Pons (tissue), 1 donor: ENCODE results near the gene ABCC11.

Experiments
- DNase-seq: peaks from one replicate; pipeline ENCODE4 v3.0.0-alpha.2; 2016; ENCODE audit warnings: low spot score

ABCC11 gene

GRCh38 chr16:48161906-48162305 lies 85.4 kb downstream of the ABCC11 start:
- DNase-seq = no peak

- no peak for DNase-seq
Measured at GRCh38 chr16:48160575-48160974, 86.8 kb downstream of the ABCC11 start.

- DNase-seq = no peak
Measured at GRCh38 chr16:48158296-48158695, 89.0 kb downstream of the ABCC11 start.

DNA sequence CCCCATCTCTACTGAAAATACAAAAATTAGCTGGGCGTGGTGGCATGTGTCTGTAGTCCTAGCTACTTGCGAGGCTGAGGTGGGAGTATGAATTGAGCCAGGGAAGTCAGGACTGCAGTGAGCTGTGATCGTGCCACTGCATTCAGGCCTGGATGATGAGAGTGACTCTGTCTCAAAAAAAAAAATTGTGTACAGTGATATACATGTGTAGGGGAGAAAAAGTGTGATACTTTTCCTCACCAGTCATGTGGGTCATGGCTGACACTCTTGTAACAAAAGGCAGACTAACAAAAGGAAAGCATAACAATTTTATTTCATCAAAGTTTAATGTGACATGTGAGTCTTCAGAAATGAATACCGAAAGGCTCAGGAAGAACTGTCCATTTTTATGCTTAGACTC lies 89.5 kb downstream of the ABCC11 start:
- DNase-seq = no peak

- no peak for DNase-seq
Measured at GRCh38 chr16:48157302-48157701, 90.0 kb downstream of the ABCC11 start.

DNA sequence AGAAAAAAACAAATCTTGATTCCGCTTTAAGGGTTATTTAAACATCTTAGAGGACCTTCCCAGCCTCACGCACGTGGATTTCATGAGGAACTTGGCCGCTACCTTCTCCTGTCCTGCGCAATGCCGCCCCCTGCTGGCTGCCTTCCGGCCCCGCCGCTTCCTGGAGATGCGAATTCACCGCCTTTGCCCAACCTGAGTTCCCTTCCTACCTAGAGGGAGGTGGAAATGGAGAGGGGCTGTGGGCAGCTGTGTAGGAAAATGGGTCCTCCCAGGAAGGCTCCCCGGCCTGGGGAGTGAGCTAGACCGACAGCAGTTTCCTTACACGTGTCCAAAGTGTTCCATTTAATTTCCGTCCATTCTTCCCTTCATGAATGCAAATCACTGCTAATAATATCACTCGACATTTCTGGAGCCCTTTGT lies 90.5 kb downstream of the ABCC11 start:
- DNase-seq = peak; percentile 54

DNA sequence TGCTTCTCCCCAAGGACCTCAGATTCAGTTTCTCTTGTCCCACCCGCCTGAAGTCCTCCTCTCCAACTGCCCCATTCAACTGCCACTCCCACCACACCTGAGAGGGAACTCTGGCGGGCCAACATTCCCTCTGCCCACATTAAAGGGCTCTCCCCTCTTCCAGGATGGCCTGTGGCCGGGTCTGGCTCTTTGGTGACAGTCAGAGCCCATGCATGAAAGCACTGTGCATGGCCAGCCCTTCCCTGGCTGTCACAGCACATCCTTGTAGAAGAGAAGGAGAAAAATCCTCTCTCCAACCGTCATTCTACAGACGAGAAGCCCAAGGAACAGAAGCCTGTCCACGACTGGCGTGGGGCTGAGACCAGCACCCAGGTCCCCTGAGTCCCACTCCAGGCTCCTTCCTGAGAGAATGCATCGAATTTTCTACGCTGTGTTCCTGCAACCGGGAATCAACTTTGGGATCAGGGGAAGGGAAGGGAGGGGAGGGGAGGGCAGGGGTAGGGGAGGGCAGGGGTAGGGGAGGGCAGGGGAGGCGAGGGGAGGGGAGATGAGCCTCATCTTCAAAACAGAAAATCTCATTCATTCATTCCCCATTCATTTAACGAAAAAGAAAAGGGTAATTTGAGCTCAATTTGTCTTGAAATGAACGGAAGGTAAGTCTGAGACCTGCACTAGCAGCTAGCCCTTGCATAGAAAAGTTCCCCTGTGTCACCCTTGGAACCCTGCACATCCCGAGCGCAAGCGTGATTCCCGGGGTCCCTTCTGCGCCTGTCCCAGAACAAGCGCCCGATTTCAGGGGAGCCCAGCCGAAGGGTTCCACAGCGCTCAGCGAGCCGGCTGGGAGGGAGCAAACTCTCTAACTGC lies 91.2 kb downstream of the ABCC11 start, which contains the start of gene ABCC12:
Gene ABCC12 (minus strand): TSS at position 68 of the 864 bp plus-strand sequence. CDS start 9,569 bp downstream, outside the sequence.
- DNase-seq = no peak

DNA sequence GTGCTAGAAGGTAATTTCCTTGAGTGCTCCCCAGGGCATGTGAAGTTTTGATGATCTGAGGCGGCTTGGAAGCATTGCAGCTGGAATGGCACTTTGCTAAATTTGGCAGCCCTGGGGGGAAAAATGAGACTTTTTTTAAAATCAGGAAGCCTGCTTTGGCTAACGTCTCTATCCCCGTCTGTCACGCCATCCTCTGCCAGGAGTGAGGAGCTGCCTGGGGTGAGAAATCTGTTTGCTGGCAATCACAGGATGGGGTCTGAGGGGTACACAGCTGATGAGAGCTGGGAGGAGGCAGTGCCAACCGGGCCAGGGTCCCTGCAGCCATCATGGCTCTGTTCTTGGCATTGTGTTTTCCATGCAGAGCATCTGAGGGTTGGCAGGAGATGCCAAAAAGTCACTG lies 93.6 kb downstream of the ABCC11 start:
- DNase-seq = no peak

DNA sequence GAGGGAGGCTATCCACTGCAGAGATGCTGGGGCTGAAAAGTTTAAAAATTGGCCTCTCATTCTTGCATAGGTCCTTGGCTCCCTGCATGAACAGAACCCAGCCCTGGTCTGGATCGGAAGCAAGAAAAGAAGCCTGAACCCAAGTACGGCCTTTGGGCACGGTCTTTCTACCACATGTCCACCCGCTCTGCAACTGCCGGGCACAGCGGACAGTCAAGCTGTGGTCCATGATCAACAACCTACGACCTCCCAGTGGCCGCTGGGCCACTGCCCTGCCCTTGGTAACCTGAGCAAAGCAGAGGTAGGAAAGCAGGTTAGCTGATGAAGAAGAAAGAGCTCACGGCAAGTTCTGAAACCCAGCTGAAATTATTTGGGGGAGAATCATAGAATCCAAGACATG lies 95.1 kb downstream of the ABCC11 start:
- no peak for DNase-seq

DNA sequence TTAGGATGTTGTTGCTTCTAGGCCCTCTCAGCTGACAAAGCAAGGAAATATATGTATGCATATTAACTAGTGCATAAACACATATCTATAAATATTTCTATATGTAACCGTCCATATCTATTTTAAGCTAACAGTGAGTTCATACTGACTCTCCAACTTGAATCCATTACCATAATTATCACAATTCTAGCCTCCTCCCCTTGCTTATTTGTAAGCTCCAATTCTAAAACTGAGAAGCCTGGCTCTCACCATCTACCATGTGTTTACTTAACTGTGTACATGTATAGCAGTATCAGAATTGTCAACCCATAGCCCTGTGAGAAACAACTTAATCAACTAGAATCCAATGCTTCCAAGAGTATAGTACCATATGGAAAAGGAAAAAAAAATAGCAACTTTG lies 96.6 kb downstream of the ABCC11 start:
- DNase-seq = no peak

DNA sequence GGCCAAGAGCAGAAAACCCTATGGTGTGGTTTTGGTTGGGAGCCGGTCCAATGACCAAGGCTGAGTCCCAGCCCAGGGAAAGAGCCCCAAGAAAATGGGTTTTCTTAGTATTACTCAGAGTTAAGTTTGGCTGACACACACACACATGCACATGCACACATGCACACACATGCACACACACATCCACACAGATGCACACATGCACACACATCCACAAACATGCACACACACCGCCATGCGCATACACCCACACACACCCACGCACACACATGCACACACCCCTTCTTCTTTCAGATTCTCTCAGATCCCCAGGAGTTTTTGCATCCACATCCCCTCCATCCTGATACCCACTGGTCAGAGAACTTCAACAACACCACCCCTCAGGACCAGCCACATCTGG lies 100.6 kb downstream of the ABCC11 start:
- DNase-seq = no peak

- DNase-seq = no peak
Measured at GRCh38 chr16:48146131-48146530, 101.2 kb downstream of the ABCC11 start.

DNA sequence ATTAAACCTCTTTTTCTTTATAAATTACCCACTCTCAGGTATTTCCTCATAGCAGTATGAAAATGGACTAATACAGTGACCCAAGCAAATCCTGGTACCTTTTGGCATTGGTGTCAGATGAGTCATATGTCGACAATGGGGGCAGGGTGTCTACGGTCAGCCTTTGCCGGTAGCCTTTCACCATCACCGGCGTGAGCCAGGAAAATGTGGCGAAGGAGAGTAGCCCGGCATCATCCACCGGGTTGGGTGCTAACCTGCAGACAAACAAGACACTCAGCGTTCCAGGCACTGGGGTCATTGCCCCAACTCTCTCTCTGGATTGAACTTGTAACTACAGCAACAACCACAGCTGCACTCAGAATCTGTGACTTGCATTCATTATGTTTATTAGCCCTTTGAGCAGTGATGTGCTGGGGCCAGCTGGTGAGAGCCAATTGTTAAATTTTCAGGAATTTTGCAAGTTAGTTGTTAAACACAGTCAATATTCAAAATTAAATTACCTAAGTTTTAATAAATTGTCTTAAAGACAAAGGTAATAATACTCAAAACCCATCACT lies 103.4 kb downstream of the ABCC11 start:
- no peak for DNase-seq

DNA sequence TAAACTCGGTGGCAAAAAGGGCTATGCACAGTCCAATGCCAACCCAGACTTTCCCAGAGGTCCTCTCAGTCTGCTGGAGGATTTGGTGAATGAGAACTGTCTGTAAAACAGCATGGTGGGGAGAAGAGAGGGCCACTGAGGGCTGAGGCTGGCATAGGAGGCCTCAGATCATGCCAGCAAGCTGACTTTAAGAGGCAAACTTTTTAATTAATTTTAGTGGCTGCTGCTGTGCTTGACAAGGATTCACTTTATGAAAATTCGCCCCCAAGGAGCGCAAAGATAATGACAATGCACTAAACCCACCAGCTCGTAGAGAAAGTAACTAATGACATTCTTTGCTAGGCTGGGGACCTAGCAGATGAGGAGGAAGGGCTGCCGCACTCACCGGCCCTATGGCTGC lies 106.5 kb downstream of the ABCC11 start:
- DNase-seq = no peak

- no peak for DNase-seq
Measured at GRCh38 chr16:48139517-48139916, 107.8 kb downstream of the ABCC11 start.

GRCh38 chr16:48138543-48138942 lies 108.8 kb downstream of the ABCC11 start:
- no peak for DNase-seq

DNA sequence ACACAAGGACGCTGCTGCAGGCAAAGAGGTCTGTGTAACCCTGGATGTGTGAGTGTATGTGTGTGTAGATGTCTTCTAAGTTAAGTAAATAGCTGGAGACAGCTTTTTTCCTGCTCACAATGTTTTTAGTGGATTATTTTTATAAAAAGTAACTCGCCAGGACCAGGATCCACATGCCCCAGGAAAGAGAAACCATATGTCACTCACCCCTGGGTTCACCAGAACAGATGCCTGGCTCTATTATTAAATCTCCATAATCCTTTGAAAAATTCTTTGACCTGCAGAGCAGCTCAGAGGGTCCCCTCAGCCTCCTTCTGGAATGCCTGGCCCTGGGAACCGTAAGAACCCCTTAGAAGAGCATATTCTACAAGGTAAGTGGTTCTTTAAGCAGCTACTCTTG lies 109.5 kb downstream of the ABCC11 start:
- no peak for DNase-seq

DNA sequence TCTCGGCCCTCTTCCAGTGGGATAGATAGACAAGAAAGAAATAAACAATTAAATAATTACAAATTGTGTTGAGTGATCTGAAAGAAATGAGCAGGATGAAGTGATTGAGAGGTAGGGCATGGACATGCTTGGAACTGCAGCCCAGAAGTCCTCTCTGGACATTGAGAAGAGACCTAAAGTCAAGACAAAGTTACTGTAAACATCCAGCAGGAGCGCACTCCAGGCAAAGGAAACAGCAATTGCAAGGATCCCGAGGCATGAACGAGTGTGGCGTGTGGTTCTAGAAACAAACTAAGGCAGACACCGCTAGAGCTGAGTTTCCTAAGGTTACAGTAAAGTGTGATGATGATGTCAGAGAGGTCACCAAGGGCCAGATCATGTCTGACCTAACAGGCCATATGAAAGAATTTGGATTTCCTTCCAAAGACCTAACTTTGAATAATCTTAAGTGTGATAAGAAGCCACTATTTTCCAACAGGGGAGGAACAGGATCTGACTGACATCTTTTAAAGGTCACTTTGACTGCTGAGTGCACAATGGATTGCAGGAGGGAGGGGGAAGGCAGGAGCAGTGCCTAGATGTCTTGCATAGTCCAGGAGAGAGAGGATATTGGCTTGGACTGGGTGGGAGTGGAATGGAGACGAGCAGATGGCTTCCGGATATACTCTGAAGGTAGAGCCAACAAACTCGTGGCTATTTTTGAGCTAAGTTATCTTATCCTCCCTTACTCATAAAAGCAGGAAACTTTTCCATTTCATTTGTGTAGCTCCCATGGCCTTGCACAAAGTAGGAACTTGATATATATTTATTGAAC lies 110.6 kb downstream of the ABCC11 start:
- no peak for DNase-seq

GRCh38 chr16:48133455-48134211 lies 113.7 kb downstream of the ABCC11 start:
- DNase-seq = no peak

GRCh38 chr16:48132696-48133095 lies 114.6 kb downstream of the ABCC11 start:
- DNase-seq = no peak

DNA sequence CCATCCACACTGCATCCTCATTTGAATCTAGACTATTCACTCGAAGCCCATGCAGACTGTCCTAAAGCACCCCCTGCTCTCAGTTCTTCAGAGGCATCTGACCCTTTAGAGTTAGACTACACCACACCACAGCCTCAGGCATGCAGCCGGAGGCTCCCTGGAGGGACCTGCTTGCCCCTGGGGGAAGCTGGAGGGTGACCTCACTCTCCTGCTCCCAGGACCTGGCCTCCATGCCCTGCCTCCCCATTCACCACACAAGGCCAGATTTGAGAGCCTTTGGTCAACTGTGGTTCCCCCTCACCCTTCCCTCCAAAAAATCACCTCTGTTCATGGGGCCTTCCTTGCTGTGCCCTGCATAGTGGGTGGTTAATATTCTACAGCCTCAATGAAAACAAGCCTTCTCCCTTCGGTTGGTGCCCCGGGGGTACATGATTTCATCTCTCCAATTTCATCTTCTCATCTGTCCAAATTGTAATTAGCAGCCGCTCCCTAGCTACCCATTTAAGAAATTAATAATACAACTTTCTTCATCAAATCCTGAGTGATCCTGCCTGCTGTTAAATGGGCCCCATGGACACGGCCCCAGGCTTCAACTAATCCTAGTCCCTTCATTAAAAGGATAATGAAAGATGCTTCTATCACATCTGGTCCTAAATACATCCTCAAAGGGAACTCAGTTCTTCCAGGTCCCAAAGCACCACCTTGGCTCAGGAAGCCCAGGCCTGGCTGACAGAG lies 116.0 kb downstream of the ABCC11 start:
- no peak for DNase-seq
